ENCODE results near the gene LRAT.

Gene LRAT

GRCh38 chr4:154760895-154761294 lies 17.1 kb downstream of the LRAT start:
- DNase-seq (ENCODE audit: low spot score): no peak

- no peak for DNase-seq (ENCODE audit: low spot score)
Measured at GRCh38 chr4:154778264-154778663, 34.5 kb downstream of the LRAT start.

GRCh38 chr4:154779362-154779947 lies 35.7 kb downstream of the LRAT start:
- peak; percentile 52 for DNase-seq (ENCODE audit: low spot score)

GRCh38 chr4:154781126-154781982 lies 37.6 kb downstream of the LRAT start, which contains the start of gene RBM46:
TSS of gene RBM46 (plus strand) at chr4:154781272. CDS start at chr4:154796753, 15,481 bp downstream.
- DNase-seq (ENCODE audit: low spot score): no peak

- no peak for DNase-seq (ENCODE audit: low spot score)
Measured at GRCh38 chr4:154781983-154782293, 38.1 kb downstream of the LRAT start.
